Erythroblast (primary cell): Measurements from ENCODE around the gene TRPT1.

Source experiments
- GATA1 ChIP-seq: IDR thresholded peaks from 2 replicates; pipeline ENCODE4 v1.6.1; 2011; ENCODE audit warnings: low read depth, mild to moderate bottlenecking, control low read depth, low read length, moderate library complexity
- POLR2A ChIP-seq: IDR thresholded peaks from 2 replicates; pipeline ENCODE4 v1.6.1; 2011; ENCODE audit warnings: mild to moderate bottlenecking, low read length

DNA sequence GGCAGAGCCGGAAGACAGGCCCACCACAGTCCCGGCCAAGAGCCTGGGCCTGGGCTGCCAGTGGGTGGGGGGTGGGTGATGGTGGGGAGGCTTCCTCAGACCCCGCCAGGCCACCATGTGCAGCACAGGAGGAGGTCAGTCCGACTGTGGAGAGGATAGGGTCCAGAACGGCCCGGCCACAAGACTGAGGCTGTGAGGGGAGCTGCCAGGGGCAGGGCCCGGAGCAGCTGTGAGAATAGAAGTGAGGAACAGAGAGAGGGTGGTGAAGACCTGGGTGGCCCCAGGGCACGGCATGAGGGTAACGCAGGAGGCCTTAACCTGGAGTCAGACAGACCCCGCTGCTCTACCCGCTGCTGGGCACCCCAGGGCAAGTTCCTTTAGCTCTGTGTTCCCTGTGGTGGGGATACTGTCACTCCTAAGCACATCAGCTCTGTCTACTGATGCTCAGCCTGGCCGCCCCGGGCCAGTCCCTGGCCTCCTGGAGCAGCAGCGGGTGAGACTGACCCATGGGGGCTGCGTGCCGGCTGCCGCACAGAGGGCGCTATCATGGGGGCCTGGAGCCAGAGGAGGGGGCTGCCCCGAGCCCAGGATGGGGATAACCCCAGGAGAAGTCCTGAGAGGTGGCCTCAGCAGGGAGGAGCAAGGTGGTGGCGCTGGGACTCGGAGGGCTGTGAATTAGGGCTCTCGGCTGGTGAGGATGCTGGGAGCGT lies 17.7 kb downstream of the TRPT1 start:
- TF ChIP-seq POLR2A (no peak), GATA1 (no peak)
